Neural cell (in vitro differentiated cells): ENCODE measurements around the gene FGFBP3. TPM values are rescaled to one million over a fixed set of nuclear protein-coding genes. Genes with fewer than 3 reads are reported as not detected.

ENCODE experiments used
- H2AFZ ChIP-seq: fragments of 200-600, 300-800 bp; sonication (generic), shearing (Covaris generic); 2 replicates; pipeline ENCODE4 v1.6.0; 2014; ENCODE audit warnings: low read depth, mild to moderate bottlenecking, antibody characterized with exemption, low read length, moderate library complexity
- H3F3A ChIP-seq: fragments of 200-600 bp; shearing (Covaris generic); 2 replicates; pipeline ENCODE4 v1.6.1; 2016; ENCODE audit warnings: mild to moderate bottlenecking, moderate library complexity, mixed read lengths, antibody characterized with exemption, low read length; ENCODE audit not compliant: insufficient read depth, poor library complexity, severe bottlenecking
- H3K27ac ChIP-seq: fragments of 200-600, 300-800 bp; sonication (generic), shearing (Covaris generic); 2 replicates; pipeline ENCODE4 v1.5.1; 2014; ENCODE audit warnings: mild to moderate bottlenecking, low read length, moderate library complexity
- H3K27me3 ChIP-seq: fragments of 300-800, 200-600 bp; sonication (generic), shearing (Covaris generic); 2 replicates; pipeline ENCODE4 v1.6.0; 2014; ENCODE audit warnings: mild to moderate bottlenecking, low read depth, low read length, moderate library complexity; ENCODE audit not compliant: insufficient read depth
- H3K36me3 ChIP-seq: fragments of 300-800, 200-600 bp; sonication (generic), shearing (Covaris generic); 2 replicates; pipeline ENCODE4 v1.5.1; 2014; ENCODE audit warnings: mild to moderate bottlenecking, antibody characterized with exemption, low read length, moderate library complexity; ENCODE audit not compliant: insufficient read depth
- H3K4me2 ChIP-seq: fragments of 300-800, 200-600 bp; sonication (generic), shearing (Covaris generic); 2 replicates; pipeline ENCODE4 v1.6.0; 2014; ENCODE audit warnings: mild to moderate bottlenecking, low read length
- H3K4me3 ChIP-seq: fragments of 300-800, 200-600 bp; sonication (generic), shearing (Covaris generic); 2 replicates; pipeline ENCODE4 v1.5.1; 2014; ENCODE audit warnings: mild to moderate bottlenecking, low read length, moderate library complexity
- H3K79me2 ChIP-seq: fragments of 200-600 bp; shearing (Covaris generic); replicated peaks from 2 replicates; pipeline ENCODE4 v1.6.0; 2014; ENCODE audit warnings: mild to moderate bottlenecking, low read length, moderate library complexity; ENCODE audit not compliant: insufficient read depth
- H3K9ac ChIP-seq: fragments of 300-800, 200-600 bp; sonication (generic), shearing (Covaris generic); 2 replicates; pipeline ENCODE4 v1.6.1; 2016; ENCODE audit warnings: mild to moderate bottlenecking, low read length, mixed read lengths
- H3K9me2 ChIP-seq: fragments of 200-600 bp; shearing (Covaris generic); 2 replicates; pipeline ENCODE4 v1.6.1; 2016; ENCODE audit warnings: mild to moderate bottlenecking, low read length, mixed read lengths; ENCODE audit not compliant: insufficient read depth
- H3K9me3 ChIP-seq: fragments of 200-600, 300-800 bp; sonication (generic), shearing (Covaris generic); 2 replicates; pipeline ENCODE4 v1.6.1; 2016; ENCODE audit warnings: mild to moderate bottlenecking, mixed run types, low read length, moderate library complexity, mixed read lengths
- H4K20me1 ChIP-seq: fragments of 200-600 bp; shearing (Covaris generic); 2 replicates; pipeline ENCODE4 v1.6.1; 2016; ENCODE audit warnings: mild to moderate bottlenecking, mixed run types; ENCODE audit not compliant: insufficient read depth
- CTCF ChIP-seq: fragments of 450-650 bp; IDR thresholded peaks from 2 replicates; pipeline ENCODE4 v1.5.1; 2014; ENCODE audit warnings: antibody characterized with exemption, mild to moderate bottlenecking, moderate library complexity; ENCODE audit not compliant: poor library complexity, severe bottlenecking
- EP300 ChIP-seq: fragments of 450-650 bp; conservative IDR thresholded peaks from 2 replicates; pipeline ENCODE4 v1.6.1; 2014; ENCODE audit warnings: antibody characterized with exemption, mild to moderate bottlenecking, moderate library complexity; ENCODE audit not compliant: poor library complexity, severe bottlenecking
- EZH2 ChIP-seq: fragments of 200-600, 300-800 bp; shearing (Covaris generic), sonication (generic); IDR thresholded peaks from 2 replicates; pipeline ENCODE4 v1.6.1; 2014; ENCODE audit warnings: antibody characterized with exemption, low read length, borderline replicate concordance, mild to moderate bottlenecking; ENCODE audit not compliant: insufficient read depth, poor library complexity, severe bottlenecking
- MXI1 ChIP-seq: fragments of 450-650 bp; conservative IDR thresholded peaks from 2 replicates; pipeline ENCODE4 v1.6.1; 2014; ENCODE audit warnings: antibody characterized with exemption, mild to moderate bottlenecking; ENCODE audit not compliant: poor library complexity, severe bottlenecking
- POLR2AphosphoS5 ChIP-seq: IDR thresholded peaks from 2 replicates; pipeline ENCODE4 v1.6.1; 2012
- RAD21 ChIP-seq: fragments of 450-650 bp; conservative IDR thresholded peaks from 2 replicates; pipeline ENCODE4 v1.6.1; 2014; ENCODE audit warnings: antibody characterized with exemption, mild to moderate bottlenecking, moderate library complexity
- REST ChIP-seq: IDR thresholded peaks from 2 replicates; pipeline ENCODE4 v1.6.1; 2012; ENCODE audit warnings: borderline replicate concordance
- SMC3 ChIP-seq: fragments of 450-650 bp; conservative IDR thresholded peaks from 2 replicates; pipeline ENCODE4 v1.6.1; 2014; ENCODE audit warnings: antibody characterized with exemption, mild to moderate bottlenecking, moderate library complexity; ENCODE audit not compliant: poor library complexity
- TAF1 ChIP-seq: IDR thresholded peaks from 2 replicates; pipeline ENCODE4 v1.6.1; 2012; ENCODE audit warnings: low read depth
- polyA plus RNA-seq: library from polyadenylated mRNA; depleted of rRNA; stranded (reverse); fragments of >200 nt; gene quantifications from 2 replicates; pipeline ENCODE4 v1.2.3, GENCODE V29; 2014

The FGFBP3 gene
- polyA plus RNA-seq, 1 donor from 2014 or later: 39.5 TPM

- H3K4me3 ChIP-seq: no peak overlapping the region
- H2AFZ ChIP-seq: no peak overlapping the region
- no peaks in the 10 kb centered on the region for H3K9me3 ChIP-seq
- H3K27me3 ChIP-seq: no peaks in the 10 kb centered on the region
- no peaks in the 10 kb centered on the region for H3K9me2 ChIP-seq
- H3K27ac ChIP-seq: no peak overlapping the region
- H4K20me1 ChIP-seq: no peaks in the 10 kb centered on the region
- TF ChIP-seq RAD21 (no peak), SMC3 (no peak), EZH2 (no peak), CTCF (no peak), TAF1 (no peak), REST (no peak), EP300 (no peak), MXI1 (no peak)
- no peaks in the 10 kb centered on the region for H3K36me3 ChIP-seq
- no peak overlapping the region for H3K4me2 ChIP-seq
- no peak overlapping the region for H3K9ac ChIP-seq
- no peaks in the 10 kb centered on the region for H3K79me2 ChIP-seq
- H3F3A ChIP-seq: peaks cover 6% of the 10 kb centered on the region
Measured at GRCh38 chr10:91880310-91880709, 29.0 kb downstream of the FGFBP3 start.

GRCh38 chr10:91879515-91880170, 29.6 kb downstream of the FGFBP3 start:
- H3K4me2 ChIP-seq: no peak overlapping the region

More at GRCh38 chr10:91879515-91880170, 29.6 kb downstream of the FGFBP3 start:
- Histone ChIP-seq H3K27me3 (no peaks in the 10 kb centered on the region), H4K20me1 (no peaks in the 10 kb centered on the region), H3K4me3 (no peak overlapping the region), H3K36me3 (no peaks in the 10 kb centered on the region), H3K27ac (no peak overlapping the region), H3K9ac (no peak overlapping the region), H3K9me2 (no peaks in the 10 kb centered on the region), H3F3A (peaks cover 3% of the 10 kb centered on the region), H3K79me2 (no peaks in the 10 kb centered on the region), H2AFZ (no peak overlapping the region), H3K9me3 (no peaks in the 10 kb centered on the region)
- TF ChIP-seq EP300 (no peak), MXI1 (no peak), POLR2AphosphoS5 (no peak), RAD21 (no peak), EZH2 (no peak), TAF1 (no peak), CTCF (no peak), REST (no peak), SMC3 (no peak)
